ENCODE data around the gene KCNE4.

DNA sequence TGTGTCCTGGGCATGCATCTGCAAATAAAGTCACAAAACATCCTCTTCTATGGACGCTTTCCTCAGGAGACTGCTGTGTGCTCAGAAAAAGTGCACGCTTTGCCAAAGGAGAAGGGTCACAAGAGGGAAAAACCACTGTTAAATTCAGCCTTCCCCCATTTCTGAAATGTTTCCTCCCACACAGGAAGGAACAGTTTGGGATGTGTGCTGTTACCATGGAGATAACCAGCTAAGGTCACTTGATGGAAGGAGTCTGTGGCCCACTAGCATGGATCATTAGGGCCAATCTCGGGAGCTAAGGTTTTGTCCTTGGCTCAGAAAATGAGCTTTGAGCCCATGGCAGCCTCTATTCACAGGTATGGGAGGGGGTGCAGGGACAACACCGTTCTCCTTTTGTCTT, 5.6 kb downstream of the KCNE4 start:
- TF ChIP-seq ZFP3 (CRISPR knock-in tag; IDR thresholded peaks at IDR 0.05) (no peak), ZNF565 (CRISPR knock-in tag; conservative IDR thresholded peaks at IDR 0.05; ENCODE audit: low read depth) (no peak), RARB (CRISPR knock-in tag; IDR thresholded peaks at IDR 0.05) (no peak), OSR1 (CRISPR knock-in tag; IDR thresholded peaks at IDR 0.05) (no peak), TOX (CRISPR knock-in tag; IDR thresholded peaks at IDR 0.05; ENCODE audit: borderline replicate concordance) (no peak), ISL1 (CRISPR knock-in tag; IDR thresholded peaks at IDR 0.05) (no peak)
- TF ChIP-seq, protein P1, sequence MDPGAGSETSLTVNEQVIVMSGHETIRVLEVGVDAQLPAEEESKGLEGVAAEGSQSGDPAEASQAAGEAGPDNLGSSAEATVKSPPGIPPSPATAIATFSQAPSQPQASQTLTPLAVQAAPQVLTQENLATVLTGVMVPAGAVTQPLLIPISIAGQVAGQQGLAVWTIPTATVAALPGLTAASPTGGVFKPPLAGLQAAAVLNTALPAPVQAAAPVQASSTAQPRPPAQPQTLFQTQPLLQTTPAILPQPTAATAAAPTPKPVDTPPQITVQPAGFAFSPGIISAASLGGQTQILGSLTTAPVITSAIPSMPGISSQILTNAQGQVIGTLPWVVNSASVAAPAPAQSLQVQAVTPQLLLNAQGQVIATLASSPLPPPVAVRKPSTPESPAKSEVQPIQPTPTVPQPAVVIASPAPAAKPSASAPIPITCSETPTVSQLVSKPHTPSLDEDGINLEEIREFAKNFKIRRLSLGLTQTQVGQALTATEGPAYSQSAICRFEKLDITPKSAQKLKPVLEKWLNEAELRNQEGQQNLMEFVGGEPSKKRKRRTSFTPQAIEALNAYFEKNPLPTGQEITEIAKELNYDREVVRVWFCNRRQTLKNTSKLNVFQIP (CRISPR knock-in tag; IDR thresholded peaks at IDR 0.05; ENCODE audit: borderline replicate concordance, low read depth) = no peak
